Uterus (tissue), 2 donors: ENCODE measurements around the gene ANGPTL4.

Source experiments
- POLR2A ChIP-seq, 2 donors: fragments of 450-650 bp; IDR thresholded peaks; one replicate each; pipeline ENCODE4 v1.6.1; 2016; ENCODE audit warnings: antibody characterized with exemption in 2 of 2, mild to moderate bottlenecking in 1 of 2, moderate library complexity in 1 of 2
- TF ChIP-seq, protein P1 (sequence below), 4 experiments: fragments of 200-600 bp in 2 of 4; fragments of 450-650 bp in 2 of 4; sonication (generic) in 2 of 4; IDR thresholded peaks; one replicate each; pipeline ENCODE4 v1.5.1; 2016 to 2019; ENCODE audit warnings: antibody characterized with exemption in 4 of 4, mild to moderate bottlenecking in 2 of 4, moderate library complexity in 1 of 4

DNA sequence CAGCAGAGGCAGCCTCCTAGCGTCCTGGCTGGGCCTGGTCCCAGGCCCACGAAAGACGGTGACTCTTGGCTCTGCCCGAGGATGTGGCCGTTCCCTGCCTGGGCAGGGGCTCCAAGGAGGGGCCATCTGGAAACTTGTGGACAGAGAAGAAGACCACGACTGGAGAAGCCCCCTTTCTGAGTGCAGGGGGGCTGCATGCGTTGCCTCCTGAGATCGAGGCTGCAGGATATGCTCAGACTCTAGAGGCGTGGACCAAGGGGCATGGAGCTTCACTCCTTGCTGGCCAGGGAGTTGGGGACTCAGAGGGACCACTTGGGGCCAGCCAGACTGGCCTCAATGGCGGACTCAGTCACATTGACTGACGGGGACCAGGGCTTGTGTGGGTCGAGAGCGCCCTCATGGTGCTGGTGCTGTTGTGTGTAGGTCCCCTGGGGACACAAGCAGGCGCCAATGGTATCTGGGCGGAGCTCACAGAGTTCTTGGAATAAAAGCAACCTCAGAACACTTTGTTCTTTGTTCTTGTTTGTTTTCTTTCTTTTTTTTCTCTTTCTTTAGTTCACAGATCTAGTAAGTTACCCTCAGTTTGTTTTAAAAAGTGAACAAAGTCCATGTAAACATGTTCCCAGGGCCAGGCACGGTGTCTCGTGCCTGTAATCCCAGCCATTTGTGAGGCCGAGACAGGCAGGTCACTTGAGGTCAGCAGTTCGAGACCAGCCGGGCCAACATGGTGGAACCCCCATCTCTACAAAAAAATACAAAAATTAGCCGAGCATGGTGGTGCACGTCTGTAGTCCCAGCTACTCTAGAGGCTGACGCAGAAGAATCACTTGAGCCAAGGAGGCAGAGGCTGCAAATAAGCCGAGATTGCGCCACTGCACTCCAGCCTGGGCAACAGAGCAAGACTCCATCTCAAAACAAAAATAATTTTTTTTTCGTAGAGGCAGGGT is 10.2 kb downstream of the ANGPTL4 start:
- TF ChIP-seq, protein P1, sequence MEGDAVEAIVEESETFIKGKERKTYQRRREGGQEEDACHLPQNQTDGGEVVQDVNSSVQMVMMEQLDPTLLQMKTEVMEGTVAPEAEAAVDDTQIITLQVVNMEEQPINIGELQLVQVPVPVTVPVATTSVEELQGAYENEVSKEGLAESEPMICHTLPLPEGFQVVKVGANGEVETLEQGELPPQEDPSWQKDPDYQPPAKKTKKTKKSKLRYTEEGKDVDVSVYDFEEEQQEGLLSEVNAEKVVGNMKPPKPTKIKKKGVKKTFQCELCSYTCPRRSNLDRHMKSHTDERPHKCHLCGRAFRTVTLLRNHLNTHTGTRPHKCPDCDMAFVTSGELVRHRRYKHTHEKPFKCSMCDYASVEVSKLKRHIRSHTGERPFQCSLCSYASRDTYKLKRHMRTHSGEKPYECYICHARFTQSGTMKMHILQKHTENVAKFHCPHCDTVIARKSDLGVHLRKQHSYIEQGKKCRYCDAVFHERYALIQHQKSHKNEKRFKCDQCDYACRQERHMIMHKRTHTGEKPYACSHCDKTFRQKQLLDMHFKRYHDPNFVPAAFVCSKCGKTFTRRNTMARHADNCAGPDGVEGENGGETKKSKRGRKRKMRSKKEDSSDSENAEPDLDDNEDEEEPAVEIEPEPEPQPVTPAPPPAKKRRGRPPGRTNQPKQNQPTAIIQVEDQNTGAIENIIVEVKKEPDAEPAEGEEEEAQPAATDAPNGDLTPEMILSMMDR (IDR thresholded peaks at IDR 0.05): no peak
- TF ChIP-seq POLR2A (IDR thresholded peaks at IDR 0.05): no peak
